HG03095 (cell line): ENCODE results near the gene CDCP1.
"Not testable (repeated sequence)": the region's sequence is repeated elsewhere in the genome, so short reads cannot be mapped to it uniquely, and the experiment has no call there.

ENCODE experiments used
- ATAC-seq: cut with Tn5 transposase; IDR thresholded peaks from one replicate; pipeline ENCODE4 v1.9.1; 2021; ENCODE audit warnings: moderate library complexity; ENCODE audit not compliant: unreplicated experiment

Gene CDCP1

GRCh38 chr3:45088543-45089358 is 57.4 kb downstream of the CDCP1 start:
- no peak for ATAC-seq

GRCh38 chr3:45087155-45087554 is 59.0 kb downstream of the CDCP1 start:
- ATAC-seq = no peak

GRCh38 chr3:45084820-45085816 is 61.1 kb downstream of the CDCP1 start:
- no peak for ATAC-seq

GRCh38 chr3:45084361-45084760 is 61.8 kb downstream of the CDCP1 start:
- no peak for ATAC-seq

DNA sequence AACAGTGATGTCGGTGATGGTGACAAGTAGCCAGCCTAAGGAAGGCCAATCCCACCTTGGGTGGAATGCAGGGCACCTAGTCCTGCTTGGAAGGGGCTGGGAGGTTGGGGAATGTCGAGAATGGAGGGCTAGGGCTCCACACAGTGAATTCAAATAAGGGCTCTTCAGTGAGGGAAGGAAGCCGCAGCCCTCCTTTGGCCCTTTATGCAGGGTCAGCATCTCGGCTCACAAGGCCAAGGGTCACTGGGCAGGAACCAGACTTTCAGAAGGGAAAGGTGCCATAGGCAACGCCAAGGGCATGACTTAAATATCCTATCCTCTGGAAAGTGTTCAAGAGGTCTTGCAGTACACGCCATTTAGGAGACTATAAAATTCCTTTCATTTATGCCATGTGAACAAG is 63.2 kb downstream of the CDCP1 start:
- ATAC-seq = no peak

DNA sequence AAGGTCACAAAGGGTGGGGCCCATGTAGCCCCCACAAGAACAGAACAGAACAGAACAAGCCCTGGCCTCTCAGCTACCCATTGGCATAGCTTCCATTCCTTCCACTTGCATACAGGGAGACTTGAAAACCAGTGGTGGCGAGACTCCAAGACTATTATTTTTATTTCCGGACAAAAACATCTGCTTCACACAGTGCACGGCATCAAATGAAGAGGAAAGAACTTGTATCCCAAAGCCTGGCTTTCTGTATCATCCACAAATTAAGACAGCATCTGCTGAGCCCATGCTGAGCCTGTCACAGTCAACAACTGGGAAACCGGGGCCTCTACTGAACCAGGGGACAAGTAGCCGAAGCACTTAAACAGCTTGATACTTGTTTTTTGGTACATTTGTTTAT is 64.0 kb downstream of the CDCP1 start:
- no peak for ATAC-seq

- no peak for ATAC-seq
These were observed 64.6 kb downstream of the CDCP1 start for GRCh38 chr3:45081506-45082141.

DNA sequence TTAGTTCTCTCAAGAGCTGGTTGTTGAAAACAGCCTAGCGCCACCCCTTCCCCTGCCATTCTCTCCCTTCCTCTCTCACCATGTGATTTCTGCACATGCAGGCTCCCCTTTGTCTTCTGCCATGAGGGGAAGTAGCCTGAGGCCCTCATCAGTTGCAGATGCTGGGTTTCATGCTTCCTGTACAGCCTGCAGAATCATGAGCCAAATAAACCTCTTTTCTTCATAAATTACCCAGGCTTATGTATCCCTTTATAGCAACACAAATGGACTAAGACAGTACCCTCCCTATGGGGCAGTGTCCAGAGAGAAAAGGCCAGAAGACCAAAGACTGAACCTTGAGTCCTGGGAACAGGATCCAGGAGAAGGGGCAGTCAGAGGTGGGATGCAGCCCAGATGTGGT is 65.4 kb downstream of the CDCP1 start:
- ATAC-seq = no peak

- ATAC-seq = no peak
These were observed 66.5 kb downstream of the CDCP1 start for GRCh38 chr3:45079715-45080114.

GRCh38 chr3:45078910-45079522 is 67.2 kb downstream of the CDCP1 start:
- no peak for ATAC-seq

DNA sequence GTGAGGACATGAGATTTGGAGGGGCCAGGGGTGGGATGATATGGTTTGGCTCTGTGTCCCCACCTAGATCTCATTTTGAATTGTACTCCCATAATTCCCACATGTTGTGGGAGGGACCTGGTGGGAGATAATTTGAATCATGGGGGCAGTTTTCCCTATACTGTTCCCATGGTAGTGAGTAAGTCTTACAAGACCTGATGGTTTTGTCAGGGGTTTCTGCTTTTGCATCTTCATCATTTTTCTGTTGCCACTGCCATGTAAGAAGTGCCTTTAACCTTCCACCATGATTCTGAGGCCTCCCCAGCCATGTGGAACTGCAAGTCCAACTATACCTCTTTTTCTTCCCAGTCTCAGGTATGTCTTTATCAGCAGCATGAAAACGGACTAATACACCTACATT is 67.9 kb downstream of the CDCP1 start:
- ATAC-seq = not testable (repeated sequence)

- no peak for ATAC-seq
These were observed 70.2 kb downstream of the CDCP1 start for GRCh38 chr3:45075821-45076625.

GRCh38 chr3:45071075-45071474 is 75.1 kb downstream of the CDCP1 start:
- ATAC-seq = no peak

DNA sequence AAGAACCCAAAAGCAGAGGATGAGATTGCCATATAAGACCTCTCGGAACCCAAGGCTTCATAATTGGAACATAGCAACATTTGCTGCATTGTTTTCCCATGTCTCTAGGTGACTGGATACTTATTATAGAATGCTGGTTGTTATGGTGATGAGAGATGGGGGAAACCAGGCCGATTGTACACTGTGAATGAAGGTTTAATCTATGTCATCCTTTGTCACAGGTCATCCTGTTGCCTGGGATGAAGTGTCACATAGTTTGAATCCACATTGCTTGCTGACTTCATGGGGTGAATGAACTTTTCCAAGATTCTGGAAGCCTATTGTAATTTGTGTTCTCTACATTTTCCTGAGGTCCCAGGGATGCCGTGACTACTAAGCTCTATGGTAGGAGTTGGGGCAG is 78.2 kb downstream of the CDCP1 start:
- ATAC-seq = no peak

DNA sequence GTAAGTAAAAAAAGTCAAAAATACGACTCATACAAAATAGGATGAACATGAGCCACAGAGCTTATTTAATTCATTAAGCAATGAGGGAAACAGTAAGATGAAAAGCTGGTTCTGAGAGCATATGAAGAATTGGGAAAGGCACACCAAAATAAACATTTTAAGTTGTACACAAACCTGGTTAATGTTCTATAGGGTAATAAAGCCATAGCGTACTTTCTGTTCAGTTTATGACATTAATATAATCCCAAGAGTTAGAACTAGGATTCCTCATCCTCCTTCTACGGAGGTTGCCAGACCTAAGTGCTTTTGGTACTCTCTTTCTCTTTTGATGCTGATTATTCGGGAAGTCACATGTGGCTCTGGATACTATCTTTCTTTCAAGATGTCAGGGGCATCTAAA is 78.7 kb downstream of the CDCP1 start:
- ATAC-seq = no peak

- no peak for ATAC-seq
These were observed 79.9 kb downstream of the CDCP1 start for GRCh38 chr3:45066109-45066801.

- no peak for ATAC-seq
These were observed 80.8 kb downstream of the CDCP1 start for GRCh38 chr3:45065373-45065720.

DNA sequence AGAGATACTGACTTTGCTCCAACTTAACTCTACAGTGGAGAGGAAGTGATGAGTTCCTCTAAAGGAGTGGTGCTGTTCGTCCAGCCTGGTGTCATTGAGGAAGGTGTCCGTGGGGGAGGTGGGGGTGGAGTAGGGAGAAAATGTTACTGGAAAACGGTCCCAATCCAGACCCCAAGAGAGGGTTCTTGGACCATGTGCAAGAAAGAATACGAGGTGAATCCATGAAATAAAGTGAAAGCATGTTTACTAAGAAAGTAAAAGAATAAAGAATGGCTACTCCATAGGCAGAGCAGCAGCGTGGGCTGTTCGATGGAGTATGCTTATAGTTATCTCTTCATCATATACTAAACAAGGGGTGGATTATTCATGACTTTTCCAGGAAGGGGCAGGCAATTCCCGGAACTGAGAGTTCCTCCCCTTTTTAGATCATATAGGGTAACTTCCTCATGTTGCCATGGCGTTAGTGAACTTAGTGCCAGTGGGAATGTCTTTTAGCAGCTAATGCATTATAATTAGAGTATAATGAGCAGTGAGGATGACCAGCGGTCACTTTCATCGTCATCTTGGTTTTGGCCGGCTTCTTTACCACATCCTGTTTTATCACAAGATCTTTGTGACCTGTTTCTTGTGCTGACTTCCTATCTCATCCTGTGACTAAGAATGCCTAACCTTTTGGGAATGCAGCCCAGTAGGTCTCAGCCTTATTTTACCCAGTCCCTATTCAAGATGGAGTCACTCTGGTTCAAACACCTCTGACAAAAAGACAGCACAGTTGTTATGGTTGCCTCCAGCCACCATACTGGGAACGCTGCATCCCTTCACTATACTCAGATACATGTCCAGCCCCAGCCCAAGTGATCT is 81.4 kb downstream of the CDCP1 start:
- no peak for ATAC-seq

DNA sequence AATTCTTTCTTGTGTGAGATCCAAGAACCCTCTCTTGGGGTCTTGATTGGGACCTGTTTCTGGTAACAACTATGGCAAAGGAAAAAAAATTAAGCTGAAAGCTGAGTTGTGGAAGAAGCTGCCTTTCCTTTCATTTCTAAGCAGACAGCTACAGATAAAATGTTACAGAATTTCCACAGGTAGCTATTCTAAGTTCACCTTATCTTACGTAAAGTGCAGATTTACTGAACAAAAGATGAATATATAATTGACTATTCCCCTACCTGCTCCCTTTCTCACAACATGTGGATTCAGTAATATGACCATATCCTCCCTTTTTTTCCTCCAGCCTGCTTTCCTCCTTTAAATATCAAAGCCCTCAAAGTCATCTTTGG is 83.5 kb downstream of the CDCP1 start:
- ATAC-seq = no peak
